Activated B cell treated with CpG ODN at 0.5 μM for 24 hours (primary cell): ENCODE measurements around the gene SSBP2. TPM values are rescaled to one million over a fixed set of nuclear protein-coding genes. Genes with fewer than 3 reads are reported as not detected.
A peak's percentile ranks its signal among the peaks of the same experiment; 100 is the strongest.

Experiments used
- ATAC-seq: fragments of 200-7000 bp; cut with Tn5 transposase; one replicate; pipeline ENCODE4 v1.10.0; 2021; ENCODE audit warnings: low read depth, mild to moderate bottlenecking, moderate library complexity
- CTCF ChIA-PET: fragments of 350-600 bp; sonication (Branson Sonifier 250); formaldehyde crosslinking; loops from one replicate; lab custom pipeline; 2021; ENCODE audit warnings: antibody characterized with exemption; lab: Charles Lee
- POLR2A ChIA-PET: fragments of 350-600 bp; sonication (Branson Sonifier 250); formaldehyde crosslinking; loops from one replicate; lab custom pipeline; 2021; ENCODE audit warnings: antibody characterized with exemption; lab: Charles Lee
- DNase-seq: peaks from one replicate; pipeline ENCODE4 v3.0.0; 2022
- H3K27ac Mint-ChIP-seq: one replicate; pipeline ENCODE4 v1.8.0; 2020; ENCODE audit warnings: mixed read lengths
- H3K27me3 Mint-ChIP-seq: one replicate; pipeline ENCODE4 v1.8.0; 2021; ENCODE audit warnings: mixed read lengths
- H3K36me3 Mint-ChIP-seq: one replicate; pipeline ENCODE4 v1.8.0; 2021; ENCODE audit warnings: low read depth, mixed read lengths
- H3K4me1 Mint-ChIP-seq: one replicate; pipeline ENCODE4 v1.8.0; 2021; ENCODE audit warnings: mixed read lengths
- H3K4me3 Mint-ChIP-seq: one replicate; pipeline ENCODE4 v1.8.0; 2020; ENCODE audit warnings: mild to moderate bottlenecking, mixed read lengths
- H3K9me3 Mint-ChIP-seq: one replicate; pipeline ENCODE4 v1.8.0; 2020; ENCODE audit warnings: mixed read lengths
- intact Hi-C: fragments of 100-400 bp; cut with micrococcal nuclease; formaldehyde crosslinking; loops from one replicate; pipeline ENCODE4 v1.15.1; 2024
- total RNA-seq: library from RNA; stranded (reverse); gene quantifications from 2 replicates; pipeline ENCODE4 v1.2.3, GENCODE V29; 2022
- TF ChIP-seq, protein P1 (sequence below): fragments of 200-600 bp; IDR thresholded peaks from one replicate; pipeline ENCODE4 v1.8.0; 2022; ENCODE audit warnings: antibody characterized with exemption, mild to moderate bottlenecking

The SSBP2 gene
- total RNA-seq, 1 donor from 2014 or later: 26.2 TPM

- ChIA-PET CTCF (no interaction called here), POLR2A (interaction anchor here (7.1 kb wide), 1 partner anchor 96 kb away, joined by 285 read pairs; no protein-coding TSS in a partner anchor)
- H3K4me3 Mint-ChIP-seq: no peak overlapping the region
These were observed 3.7 kb upstream of the SSBP2 start for GRCh38 chr5:81754621-81755020.

DNA sequence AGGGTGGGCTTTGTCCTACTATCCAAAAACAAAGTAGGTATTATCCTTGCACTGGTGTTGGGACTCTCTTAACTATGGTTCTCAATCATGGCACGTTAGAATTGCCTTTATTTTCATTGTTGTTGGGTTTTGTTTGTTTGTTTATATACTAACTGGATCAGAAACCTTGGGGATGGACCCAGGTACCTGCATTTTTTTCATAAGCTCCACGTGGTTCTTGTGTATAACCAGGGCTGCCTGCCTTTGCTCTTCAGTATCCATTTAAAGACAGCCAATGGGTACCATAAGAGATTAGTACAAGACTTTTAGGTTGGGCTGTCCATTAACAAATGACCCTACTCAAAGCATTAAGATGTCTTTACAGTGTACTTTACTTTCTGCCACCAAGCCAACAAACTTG, 2.5 kb upstream of the SSBP2 start:
- intact Hi-C loops: loop anchor here (5.0 to 10.0 kb wide), 3 partner anchors 1096 to 1349 kb away; partner anchors contain the start of genes TMEM167A, XRCC4 and ZFYVE16
- Mint-ChIP-seq H3K4me1 (peaks cover 15% of the 10 kb centered on the region), H3K27ac (no peak overlapping the region), H3K27me3 (no peaks in the 10 kb centered on the region), H3K36me3 (peaks cover 7% of the 10 kb centered on the region), H3K4me3 (peak overlapping the region; percentile 5), H3K9me3 (no peaks in the 10 kb centered on the region)
- ChIA-PET POLR2A (interaction anchor here (7.1 kb wide), 1 partner anchor 98 kb away, joined by 285 read pairs; no protein-coding TSS in a partner anchor), CTCF (no interaction called here)
- DNase-seq (no peak), ATAC-seq (no peak)
- TF ChIP-seq, protein P1, sequence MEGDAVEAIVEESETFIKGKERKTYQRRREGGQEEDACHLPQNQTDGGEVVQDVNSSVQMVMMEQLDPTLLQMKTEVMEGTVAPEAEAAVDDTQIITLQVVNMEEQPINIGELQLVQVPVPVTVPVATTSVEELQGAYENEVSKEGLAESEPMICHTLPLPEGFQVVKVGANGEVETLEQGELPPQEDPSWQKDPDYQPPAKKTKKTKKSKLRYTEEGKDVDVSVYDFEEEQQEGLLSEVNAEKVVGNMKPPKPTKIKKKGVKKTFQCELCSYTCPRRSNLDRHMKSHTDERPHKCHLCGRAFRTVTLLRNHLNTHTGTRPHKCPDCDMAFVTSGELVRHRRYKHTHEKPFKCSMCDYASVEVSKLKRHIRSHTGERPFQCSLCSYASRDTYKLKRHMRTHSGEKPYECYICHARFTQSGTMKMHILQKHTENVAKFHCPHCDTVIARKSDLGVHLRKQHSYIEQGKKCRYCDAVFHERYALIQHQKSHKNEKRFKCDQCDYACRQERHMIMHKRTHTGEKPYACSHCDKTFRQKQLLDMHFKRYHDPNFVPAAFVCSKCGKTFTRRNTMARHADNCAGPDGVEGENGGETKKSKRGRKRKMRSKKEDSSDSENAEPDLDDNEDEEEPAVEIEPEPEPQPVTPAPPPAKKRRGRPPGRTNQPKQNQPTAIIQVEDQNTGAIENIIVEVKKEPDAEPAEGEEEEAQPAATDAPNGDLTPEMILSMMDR: no peak

More at GRCh38 chr5:81754621-81755020, 3.7 kb upstream of the SSBP2 start:
- Mint-ChIP-seq H3K36me3 (peaks cover 6% of the 10 kb centered on the region), H3K27ac (no peak overlapping the region), H3K4me1 (peaks cover 7% of the 10 kb centered on the region), H3K9me3 (no peaks in the 10 kb centered on the region), H3K27me3 (no peaks in the 10 kb centered on the region)
- TF ChIP-seq, protein P1: no peak
- intact Hi-C loops: loop anchor here (5.0 to 10.0 kb wide), 3 partner anchors 1097 to 1350 kb away; partner anchors contain the start of genes TMEM167A, XRCC4 and ZFYVE16
- DNase-seq (no peak), ATAC-seq (no peak)

- H3K9me3 Mint-ChIP-seq: no peaks in the 10 kb centered on the region
- intact Hi-C loops: loop anchor here (5.0 to 10.0 kb wide), 3 partner anchors 1095 to 1348 kb away; partner anchors contain the start of genes TMEM167A, XRCC4 and ZFYVE16
- H3K27me3 Mint-ChIP-seq: no peaks in the 10 kb centered on the region
- CTCF ChIA-PET: interaction anchor here (2.4 kb wide), 1 partner anchor 99 kb away, joined by 19 read pairs; no protein-coding TSS in a partner anchor
- TF ChIP-seq, protein P1: no peak
- POLR2A ChIA-PET: interaction anchor here (7.1 kb wide), 1 partner anchor 98 kb away, joined by 285 read pairs; no protein-coding TSS in a partner anchor
- ATAC-seq: no peak
- H3K36me3 Mint-ChIP-seq: peaks cover 7% of the 10 kb centered on the region
- H3K4me3 Mint-ChIP-seq: peak overlapping the region; percentile 78
- H3K4me1 Mint-ChIP-seq: peaks cover 22% of the 10 kb centered on the region
- DNase-seq: no peak
- no peak overlapping the region for H3K27ac Mint-ChIP-seq
These were observed 1.7 kb upstream of the SSBP2 start for GRCh38 chr5:81752644-81752963.

- CTCF ChIA-PET: interaction anchor here (2.4 kb wide), 1 partner anchor 100 kb away, joined by 19 read pairs; no protein-coding TSS in a partner anchor
- Mint-ChIP-seq H3K36me3 (peaks cover 7% of the 10 kb centered on the region), H3K27ac (peak overlapping the region; percentile 95), H3K4me3 (peak overlapping the region; percentile 92), H3K4me1 (peaks cover 26% of the 10 kb centered on the region), H3K9me3 (no peaks in the 10 kb centered on the region), H3K27me3 (no peaks in the 10 kb centered on the region)
- intact Hi-C loops: loop anchor here (1.0 to 10.0 kb wide), 13 partner anchors 27 to 1347 kb away; partner anchors contain the start of genes RPS23, TMEM167A, XRCC4 and ZCCHC9
- DNase-seq (no peak), ATAC-seq (no peak)
- POLR2A ChIA-PET: interaction anchor here (1.0 to 7.1 kb wide), 14 partner anchors 9 to 1326 kb away, joined by 3 to 285 read pairs (median 6); partner anchors contain the start of genes ATG10, RPS23 and XRCC4
- TF ChIP-seq, protein P1: no peak
These were observed 1.1 kb upstream of the SSBP2 start for GRCh38 chr5:81751836-81752643.
